ENCODE results near the gene TNFRSF19.

DNA sequence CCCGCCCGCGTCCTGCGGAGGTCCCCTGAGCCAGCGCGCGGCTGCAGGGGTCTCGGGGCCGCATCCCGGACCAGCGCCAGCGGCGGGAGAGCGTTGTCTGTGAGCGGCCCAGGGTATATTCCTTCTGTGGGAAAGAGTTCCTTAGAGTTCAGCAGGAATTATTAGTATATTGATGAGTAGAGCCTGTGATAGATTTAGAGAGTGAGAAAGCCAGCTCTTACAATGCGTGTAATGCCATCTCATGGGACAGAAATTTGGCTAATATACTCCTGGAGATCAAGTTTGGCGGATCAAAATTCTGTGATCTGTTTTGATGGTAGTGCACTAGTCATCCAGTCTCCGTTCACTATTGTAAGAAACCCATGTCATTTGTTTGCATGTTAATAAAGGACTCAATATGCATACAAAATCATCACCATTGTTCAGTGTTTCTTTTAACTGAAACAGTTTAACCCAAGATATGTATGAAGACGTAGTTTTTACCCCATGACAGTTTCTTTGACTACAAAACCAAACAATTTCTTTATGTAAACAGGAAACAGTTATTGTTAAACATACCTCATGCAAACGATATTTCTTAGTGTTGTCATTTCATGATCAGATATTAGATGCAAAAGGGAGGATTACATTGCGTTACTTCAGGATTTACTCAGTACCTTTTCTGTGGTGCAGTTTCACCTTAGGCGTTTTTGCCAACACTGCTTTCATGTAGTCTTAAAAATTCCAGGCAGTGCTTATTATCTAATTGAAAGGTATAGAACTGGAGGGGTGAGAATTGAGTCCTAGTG lies 9.9 kb downstream of the TNFRSF19 start:
- TF ChIP-seq, protein P1, sequence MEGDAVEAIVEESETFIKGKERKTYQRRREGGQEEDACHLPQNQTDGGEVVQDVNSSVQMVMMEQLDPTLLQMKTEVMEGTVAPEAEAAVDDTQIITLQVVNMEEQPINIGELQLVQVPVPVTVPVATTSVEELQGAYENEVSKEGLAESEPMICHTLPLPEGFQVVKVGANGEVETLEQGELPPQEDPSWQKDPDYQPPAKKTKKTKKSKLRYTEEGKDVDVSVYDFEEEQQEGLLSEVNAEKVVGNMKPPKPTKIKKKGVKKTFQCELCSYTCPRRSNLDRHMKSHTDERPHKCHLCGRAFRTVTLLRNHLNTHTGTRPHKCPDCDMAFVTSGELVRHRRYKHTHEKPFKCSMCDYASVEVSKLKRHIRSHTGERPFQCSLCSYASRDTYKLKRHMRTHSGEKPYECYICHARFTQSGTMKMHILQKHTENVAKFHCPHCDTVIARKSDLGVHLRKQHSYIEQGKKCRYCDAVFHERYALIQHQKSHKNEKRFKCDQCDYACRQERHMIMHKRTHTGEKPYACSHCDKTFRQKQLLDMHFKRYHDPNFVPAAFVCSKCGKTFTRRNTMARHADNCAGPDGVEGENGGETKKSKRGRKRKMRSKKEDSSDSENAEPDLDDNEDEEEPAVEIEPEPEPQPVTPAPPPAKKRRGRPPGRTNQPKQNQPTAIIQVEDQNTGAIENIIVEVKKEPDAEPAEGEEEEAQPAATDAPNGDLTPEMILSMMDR (conservative IDR thresholded peaks at IDR 0.05; ENCODE audit: low read length): no peak
- TF ChIP-seq EZH2phosphoT487 (IDR thresholded peaks at IDR 0.05; ENCODE audit: borderline replicate concordance, low read depth, low read length): no peak

Data from OCI-LY7 (cell line).